OCI-LY3 (cell line): ENCODE results near the gene PERP.

Experiments used
- EZH2phosphoT487 ChIP-seq: fragments of 200-600 bp; shearing (Covaris generic); IDR thresholded peaks from 2 replicates; pipeline ENCODE4 v1.6.1; 2018; ENCODE audit warnings: antibody characterized with exemption, mixed run types, low read depth
- TF ChIP-seq, protein P1 (sequence below): fragments of 200-600, 300-600 bp; sonication (generic); IDR thresholded peaks from 2 replicates; pipeline ENCODE4 v1.5.1; 2014; ENCODE audit warnings: antibody characterized with exemption, low read length, low read depth

- TF ChIP-seq, protein P1, sequence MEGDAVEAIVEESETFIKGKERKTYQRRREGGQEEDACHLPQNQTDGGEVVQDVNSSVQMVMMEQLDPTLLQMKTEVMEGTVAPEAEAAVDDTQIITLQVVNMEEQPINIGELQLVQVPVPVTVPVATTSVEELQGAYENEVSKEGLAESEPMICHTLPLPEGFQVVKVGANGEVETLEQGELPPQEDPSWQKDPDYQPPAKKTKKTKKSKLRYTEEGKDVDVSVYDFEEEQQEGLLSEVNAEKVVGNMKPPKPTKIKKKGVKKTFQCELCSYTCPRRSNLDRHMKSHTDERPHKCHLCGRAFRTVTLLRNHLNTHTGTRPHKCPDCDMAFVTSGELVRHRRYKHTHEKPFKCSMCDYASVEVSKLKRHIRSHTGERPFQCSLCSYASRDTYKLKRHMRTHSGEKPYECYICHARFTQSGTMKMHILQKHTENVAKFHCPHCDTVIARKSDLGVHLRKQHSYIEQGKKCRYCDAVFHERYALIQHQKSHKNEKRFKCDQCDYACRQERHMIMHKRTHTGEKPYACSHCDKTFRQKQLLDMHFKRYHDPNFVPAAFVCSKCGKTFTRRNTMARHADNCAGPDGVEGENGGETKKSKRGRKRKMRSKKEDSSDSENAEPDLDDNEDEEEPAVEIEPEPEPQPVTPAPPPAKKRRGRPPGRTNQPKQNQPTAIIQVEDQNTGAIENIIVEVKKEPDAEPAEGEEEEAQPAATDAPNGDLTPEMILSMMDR = no peak
- no peak for TF ChIP-seq EZH2phosphoT487
These were observed 5.1 kb downstream of the PERP start for GRCh38 chr6:138101946-138102731.
